Liver (tissue), 9 donors: ENCODE results near the gene SWT1. TPM values are rescaled to one million over a fixed set of nuclear protein-coding genes. Genes with fewer than 3 reads are reported as not detected.

Experiments used
- DNase-seq: peaks from one replicate; pipeline ENCODE4 v3.0.0-alpha.2; 2017; ENCODE audit warnings: low spot score
- H3K27ac ChIP-seq, 2 donors: one replicate each; pipeline ENCODE4 v1.7.0; 2013; ENCODE audit warnings: inconsistent platforms in 2 of 2, low read length in 2 of 2, control low read depth in 1 of 2, low read depth in 1 of 2, mild to moderate bottlenecking in 1 of 2
- H3K27me3 ChIP-seq, 4 donors: one replicate each; pipeline versions ENCODE4 v1.6.1 to v1.7.0; 2013; ENCODE audit warnings: low read length in 3 of 4, inconsistent platforms in 1 of 4, mild to moderate bottlenecking in 1 of 4, moderate library complexity in 1 of 4; ENCODE audit not compliant: control insufficient read depth in 4 of 4, insufficient read depth in 4 of 4
- H3K36me3 ChIP-seq, 4 donors: one replicate each; pipeline versions ENCODE4 v1.6.1 to v1.7.0; 2013; ENCODE audit warnings: low read length in 3 of 4, mild to moderate bottlenecking in 3 of 4, low read depth in 1 of 4, moderate library complexity in 1 of 4; ENCODE audit not compliant: control insufficient read depth in 4 of 4, insufficient read depth in 3 of 4
- H3K4me1 ChIP-seq, 4 donors: one replicate each; pipeline versions ENCODE4 v1.6.1 to v1.7.0; 2013; ENCODE audit warnings: low read length in 3 of 4, mild to moderate bottlenecking in 3 of 4, moderate library complexity in 1 of 4; ENCODE audit not compliant: control insufficient read depth in 4 of 4, insufficient read depth in 4 of 4
- H3K4me3 ChIP-seq, 3 donors: one replicate each; pipeline versions ENCODE4 v1.6.1 to v1.7.0; 2013; ENCODE audit warnings: low read length in 3 of 3, control low read depth in 1 of 3, low read depth in 1 of 3, mild to moderate bottlenecking in 1 of 3
- H3K9ac ChIP-seq, 2 donors: one replicate each; pipeline ENCODE4 v1.7.0; 2013; ENCODE audit warnings: low read length in 2 of 2, mild to moderate bottlenecking in 2 of 2, moderate library complexity in 2 of 2, control low read depth in 1 of 2, low read depth in 1 of 2
- H3K9me3 ChIP-seq, 4 donors: one replicate each; pipeline versions ENCODE4 v1.6.1 to v1.7.0; 2013; ENCODE audit warnings: low read length in 3 of 4; ENCODE audit not compliant: control insufficient read depth in 4 of 4
- ATF3 ChIP-seq: IDR thresholded peaks from 2 replicates; pipeline ENCODE4 v1.6.1; 2016; ENCODE audit warnings: antibody characterized with exemption
- CTCF ChIP-seq: fragments of 150-350 bp; IDR thresholded peaks from 2 replicates; pipeline ENCODE4 v1.5.1; 2017; ENCODE audit warnings: improper control_type of control experiment, low read depth, low read length; ENCODE audit not compliant: missing input control
- EGR1 ChIP-seq, 2 donors: IDR thresholded peaks; 2 replicates each; pipeline ENCODE4 v1.6.1; 2016 to 2018; ENCODE audit warnings: antibody characterized with exemption in 2 of 2, low read depth in 2 of 2
- FOXA1 ChIP-seq: IDR thresholded peaks from 2 replicates; pipeline ENCODE4 v1.6.1; 2016; ENCODE audit warnings: antibody characterized with exemption
- FOXA2 ChIP-seq: IDR thresholded peaks from 2 replicates; pipeline ENCODE4 v1.6.1; 2016; ENCODE audit warnings: antibody characterized with exemption
- GABPA ChIP-seq, 2 donors: IDR thresholded peaks in 1 of 2; conservative IDR thresholded peaks in 1 of 2; 2 replicates each; pipeline ENCODE4 v1.6.1; 2016; ENCODE audit warnings: antibody characterized with exemption in 2 of 2, mild to moderate bottlenecking in 1 of 2, moderate library complexity in 1 of 2
- HNF4A ChIP-seq, 2 donors: conservative IDR thresholded peaks; 2 replicates each; pipeline ENCODE4 v1.6.1; 2016; ENCODE audit warnings: antibody characterized with exemption in 2 of 2, mild to moderate bottlenecking in 2 of 2
- HNF4G ChIP-seq: IDR thresholded peaks from 2 replicates; pipeline ENCODE4 v1.6.1; 2016; ENCODE audit warnings: antibody characterized with exemption
- JUND ChIP-seq, 2 donors: IDR thresholded peaks; 2 replicates each; pipeline ENCODE4 v1.6.1; 2016; ENCODE audit warnings: antibody characterized with exemption in 2 of 2
- MAX ChIP-seq: IDR thresholded peaks from 2 replicates; pipeline ENCODE4 v1.6.1; 2016; ENCODE audit warnings: antibody characterized with exemption
- NR2F2 ChIP-seq: IDR thresholded peaks from 2 replicates; pipeline ENCODE4 v1.6.1; 2016; ENCODE audit warnings: antibody characterized with exemption
- RAD21 ChIP-seq, 2 donors: IDR thresholded peaks; 2 replicates each; pipeline ENCODE4 v1.6.1; 2016; ENCODE audit warnings: antibody characterized with exemption in 2 of 2, mild to moderate bottlenecking in 2 of 2
- REST ChIP-seq: IDR thresholded peaks from 2 replicates; pipeline ENCODE4 v1.6.1; 2016; ENCODE audit warnings: antibody characterized with exemption, mild to moderate bottlenecking
- RXRA ChIP-seq, 2 donors: IDR thresholded peaks; 2 replicates each; pipeline ENCODE4 v1.6.1; 2017 to 2018; ENCODE audit warnings: antibody characterized with exemption in 2 of 2, mild to moderate bottlenecking in 1 of 2
- SP1 ChIP-seq: IDR thresholded peaks from 2 replicates; pipeline ENCODE4 v1.6.1; 2018; ENCODE audit warnings: antibody characterized with exemption, mild to moderate bottlenecking
- TAF1 ChIP-seq: conservative IDR thresholded peaks from 2 replicates; pipeline ENCODE4 v1.6.1; 2016; ENCODE audit warnings: antibody characterized with exemption, mild to moderate bottlenecking
- YY1 ChIP-seq: IDR thresholded peaks from 2 replicates; pipeline ENCODE4 v1.6.1; 2016; ENCODE audit warnings: antibody characterized with exemption, mild to moderate bottlenecking
- ZBTB33 ChIP-seq: IDR thresholded peaks from 2 replicates; pipeline ENCODE4 v1.6.1; 2016; ENCODE audit warnings: antibody characterized with exemption
- WGBS: extraction: QIAGEN DNeasy Blood & Tissue Kit; methylation state at CpG from one replicate; pipeline ENCODE4 v1.1.7; 2013; 5-methylcytosine and 5-hydroxymethylcytosine counted together
- polyA plus RNA-seq, 2 donors: library from polyadenylated mRNA; stranded (reverse) in 1 of 2; unstranded in 1 of 2; fragments of 200-250 nt in 1 of 2; fragments of >200 nt in 1 of 2; fragmentation: Nextera tagmentation in 1 of 2; extraction: Ambion mirVana in 1 of 2; gene quantifications; one replicate each; pipeline versions ENCODE4 v1.2.1 to v1.2.3, GENCODE V29; 2013 to 2015
- total RNA-seq, 2 donors: library from RNA; depleted of rRNA; stranded (reverse); fragments of >200 nt; gene quantifications; one replicate each; pipeline ENCODE4 v1.2.3, GENCODE V29; 2014
- donor health status: healthy.
- donor health status: healthy.
- donor health status: healthy.
- donor health status: healthy.
- donor health status: healthy.

SWT1 gene
- total and polyA plus RNA-seq, 4 donors = 0.99 to 7.8 (median 2.9) TPM

GRCh38 chr1:185280589-185280988 is 123.6 kb downstream of the SWT1 start:
- TF ChIP-seq NR2F2 (no peak), ZBTB33 (no peak), TAF1 (no peak), RAD21 (IDR thresholded peaks at IDR 0.05) (no peak), JUND (IDR thresholded peaks at IDR 0.05) (no peak), GABPA (IDR thresholded peaks at IDR 0.05 in 1 of 2, conservative IDR thresholded peaks at IDR 0.05 in 1 of 2) (no peak), HNF4G (no peak), YY1 (no peak), REST (no peak), CTCF (no peak), FOXA2 (no peak), RXRA (IDR thresholded peaks at IDR 0.05) (no peak), HNF4A (conservative IDR thresholded peaks at IDR 0.05) (no peak), EGR1 (IDR thresholded peaks at IDR 0.05; ENCODE audit: low read depth in 2 of 2) (no peak), ATF3 (no peak), FOXA1 (no peak), SP1 (no peak), MAX (no peak)
- no peaks in the 10 kb centered on the region for H3K4me1 ChIP-seq
- WGBS = 98% methylated on average over 2 of the region's 2 CpGs
- no peak overlapping the region for H3K4me3 ChIP-seq
- H3K9ac ChIP-seq = no peak overlapping the region
- peaks cover 0 to 3% (median 0%) of the 10 kb centered on the region in 4 donors for H3K36me3 ChIP-seq
- H3K27me3 ChIP-seq = no peaks in the 10 kb centered on the region
- DNase-seq = no peak
- no peaks in the 10 kb centered on the region for H3K9me3 ChIP-seq
- H3K27ac ChIP-seq = no peak overlapping the region
